Caco-2 (cell line): Measurements from ENCODE around the gene GIPC2. TPM values are rescaled to one million over a fixed set of nuclear protein-coding genes. Genes with fewer than 3 reads are reported as not detected.

ENCODE experiments used
- BruUV-seq: library from RNA; stranded (reverse); fragments of 400-500 nt; replicated peaks from 2 replicates; lab custom pipeline; 2021; lab: Mats Ljungman, UMichigan
- CTCF ChIA-PET: fragments of 300-600 bp; sonication (Branson Sonifier 250); formaldehyde crosslinking; loops from one replicate; lab custom pipeline; 2022; ENCODE audit warnings: antibody characterized with exemption; lab: Charles Lee
- POLR2A ChIA-PET: fragments of 300-600 bp; sonication (Branson Sonifier 250); formaldehyde crosslinking; loops from one replicate; lab custom pipeline; 2022; ENCODE audit warnings: antibody characterized with exemption; lab: Charles Lee
- DNase-seq, 2 experiments: peaks; one replicate each; pipeline versions ENCODE4 v3.0.0 to v3.0.0-alpha.2; 2020 to 2022
- H3K27me3 ChIP-seq: replicated peaks from 2 replicates; pipeline ENCODE4 v1.6.0; 2011; ENCODE audit warnings: low read length; ENCODE audit not compliant: control insufficient read depth, insufficient read depth
- H3K36me3 ChIP-seq: 2 replicates; pipeline ENCODE4 v1.5.1; 2011; ENCODE audit warnings: low read length; ENCODE audit not compliant: control insufficient read depth, insufficient read depth
- H3K4me1 ChIP-seq: fragments of 250-450 bp; sonication (Bioruptor Pico); 2 replicates; pipeline ENCODE4 v1.5.1; 2020; ENCODE audit warnings: mild to moderate bottlenecking
- H3K4me3 ChIP-seq: 2 replicates; pipeline ENCODE4 v1.5.1; 2011; ENCODE audit warnings: low read depth, mild to moderate bottlenecking, control low read depth, low read length
- H3K9me3 ChIP-seq: fragments of 250-450 bp; sonication (Bioruptor Pico); 2 replicates; pipeline ENCODE4 v1.5.1; 2020; ENCODE audit warnings: mild to moderate bottlenecking, moderate library complexity
- H3K27ac Mint-ChIP-seq: one replicate; pipeline ENCODE4 v1.8.0; 2022; ENCODE audit warnings: mixed read lengths; ENCODE audit not compliant: unreplicated experiment
- H3K27me3 Mint-ChIP-seq: one replicate; pipeline ENCODE4 v1.8.0; 2022; ENCODE audit warnings: mixed read lengths; ENCODE audit not compliant: insufficient read depth, unreplicated experiment
- H3K36me3 Mint-ChIP-seq: one replicate; pipeline ENCODE4 v1.8.0; 2022; ENCODE audit warnings: mild to moderate bottlenecking, mixed read lengths; ENCODE audit not compliant: insufficient read depth, unreplicated experiment
- H3K4me1 Mint-ChIP-seq: one replicate; pipeline ENCODE4 v1.8.0; 2022; ENCODE audit warnings: low read depth, mixed read lengths; ENCODE audit not compliant: unreplicated experiment
- H3K4me3 Mint-ChIP-seq: one replicate; pipeline ENCODE4 v1.8.0; 2022; ENCODE audit warnings: mild to moderate bottlenecking, moderate library complexity, mixed read lengths; ENCODE audit not compliant: unreplicated experiment
- H3K9me3 Mint-ChIP-seq: one replicate; pipeline ENCODE4 v1.8.0; 2022; ENCODE audit warnings: mixed read lengths; ENCODE audit not compliant: unreplicated experiment
- CTCF ChIP-seq, 2 experiments: fragments of 200-600 bp in 1 of 2; IDR thresholded peaks; 1 replicate in 1 of 2; 2 replicates in 1 of 2; pipeline versions ENCODE4 v1.5.1 to v1.8.0; 2011 to 2022; ENCODE audit warnings: antibody characterized with exemption in 1 of 2, control low read depth in 1 of 2, inconsistent platforms in 1 of 2, low read depth in 1 of 2, low read length in 1 of 2, mild to moderate bottlenecking in 1 of 2, moderate library complexity in 1 of 2; ENCODE audit not compliant: insufficient read depth in 1 of 2, severe bottlenecking in 1 of 2, unreplicated experiment in 1 of 2
- intact Hi-C: fragments of 100-400 bp; cut with micrococcal nuclease; formaldehyde crosslinking; loops from one replicate; pipeline ENCODE4 v1.10.0; 2022; ENCODE audit not compliant: unreplicated experiment
- total RNA-seq: library from RNA; stranded (reverse); gene quantifications from 2 replicates; pipeline ENCODE4 v1.2.3, GENCODE V29; 2022

The GIPC2 gene
- total RNA-seq, 1 experiment from 2014 or later: 4.4 TPM

- DNase-seq: no peak
- H3K4me3 Mint-ChIP-seq: no peak overlapping the region
- H3K9me3 ChIP-seq: no peaks in the 10 kb centered on the region
- peaks cover 6% of the 10 kb centered on the region for H3K4me1 Mint-ChIP-seq
- no peaks in the 10 kb centered on the region for H3K27me3 ChIP-seq
- 0 out of 2 replicates have a peak, but pooled peaks cover 4% of the 10 kb centered on the region for H3K4me1 ChIP-seq
- no peak for TF ChIP-seq CTCF (IDR thresholded peaks at IDR 0.05; ENCODE audit: insufficient read depth in 1 of 2, low read depth in 1 of 2, low read length in 1 of 2, severe bottlenecking in 1 of 2, unreplicated experiment in 1 of 2)
- H3K27me3 Mint-ChIP-seq: no peaks in the 10 kb centered on the region
- intact Hi-C loops: no loop called here
- no peaks in the 10 kb centered on the region for H3K36me3 Mint-ChIP-seq
- ChIA-PET POLR2A (no interaction called here), CTCF (no interaction called here)
- H3K4me3 ChIP-seq: no peak overlapping the region
- H3K27ac Mint-ChIP-seq: no peak overlapping the region
- no peaks in the 10 kb centered on the region for H3K9me3 Mint-ChIP-seq
- H3K36me3 ChIP-seq: no peaks in the 10 kb centered on the region
- no TSS peak for BruUV-seq
Observed at GRCh38 chr1:78094639-78095038, 48.9 kb downstream of the GIPC2 start.

DNA sequence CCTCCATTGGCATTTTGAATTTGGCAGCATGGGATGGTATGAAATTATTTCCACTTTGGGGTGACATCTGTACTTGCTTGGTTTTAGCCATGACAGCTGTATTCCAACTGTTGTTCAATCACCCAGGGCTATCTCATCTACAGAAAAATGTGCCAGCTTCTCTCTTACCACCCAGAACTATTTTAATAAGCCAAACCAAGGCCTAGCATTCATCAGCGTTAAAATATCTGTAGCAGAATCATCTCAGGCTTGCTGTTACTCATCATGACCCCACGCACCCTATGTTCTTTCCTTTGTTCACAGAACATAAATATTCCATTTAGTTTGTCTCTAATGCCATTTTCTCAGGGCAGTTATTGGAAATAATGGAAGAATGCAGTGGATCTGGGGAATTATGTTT, 49.8 kb downstream of the GIPC2 start:
- CTCF ChIA-PET: no interaction called here
- POLR2A ChIA-PET: no interaction called here
- Mint-ChIP-seq H3K27me3 (no peaks in the 10 kb centered on the region), H3K36me3 (no peaks in the 10 kb centered on the region), H3K4me3 (no peak overlapping the region), H3K4me1 (peaks cover 6% of the 10 kb centered on the region), H3K27ac (no peak overlapping the region), H3K9me3 (no peaks in the 10 kb centered on the region)
- 0 out of 2 replicates have a peak, but pooled peaks cover 4% of the 10 kb centered on the region for H3K4me1 ChIP-seq
- DNase-seq: no peak
- no peak for TF ChIP-seq CTCF (IDR thresholded peaks at IDR 0.05; ENCODE audit: insufficient read depth in 1 of 2, low read depth in 1 of 2, low read length in 1 of 2, severe bottlenecking in 1 of 2, unreplicated experiment in 1 of 2)
- no peak overlapping the region for H3K4me3 ChIP-seq
- no TSS peak for BruUV-seq
- H3K9me3 ChIP-seq: no peaks in the 10 kb centered on the region
- no peaks in the 10 kb centered on the region for H3K36me3 ChIP-seq
- intact Hi-C loops: no loop called here
- H3K27me3 ChIP-seq: no peaks in the 10 kb centered on the region

- Mint-ChIP-seq H3K27ac (no peak overlapping the region), H3K9me3 (no peaks in the 10 kb centered on the region), H3K27me3 (no peaks in the 10 kb centered on the region), H3K36me3 (no peaks in the 10 kb centered on the region), H3K4me1 (peaks cover 6% of the 10 kb centered on the region), H3K4me3 (no peak overlapping the region)
- TF ChIP-seq CTCF (IDR thresholded peaks at IDR 0.05; ENCODE audit: insufficient read depth in 1 of 2, low read depth in 1 of 2, low read length in 1 of 2, severe bottlenecking in 1 of 2, unreplicated experiment in 1 of 2): no peak
- 0 out of 2 replicates have a peak, but pooled peaks cover 4% of the 10 kb centered on the region for H3K4me1 ChIP-seq
- no peak overlapping the region for H3K4me3 ChIP-seq
- H3K27me3 ChIP-seq: no peaks in the 10 kb centered on the region
- POLR2A ChIA-PET: no interaction called here
- BruUV-seq: no TSS peak
- DNase-seq: no peak
- H3K36me3 ChIP-seq: no peaks in the 10 kb centered on the region
- CTCF ChIA-PET: no interaction called here
- H3K9me3 ChIP-seq: no peaks in the 10 kb centered on the region
- intact Hi-C loops: no loop called here
Observed at GRCh38 chr1:78096017-78096416, 50.3 kb downstream of the GIPC2 start.
